K562 (cell line): Measurements from ENCODE around the gene RNF145. TPM values are rescaled to one million over a fixed set of nuclear protein-coding genes. Genes with fewer than 3 reads are reported as not detected.

Source experiments
- EP400 ChIP-seq: fragments of 450-650 bp; IDR thresholded peaks from 2 replicates; pipeline ENCODE4 v1.6.1; 2017; ENCODE audit warnings: antibody characterized with exemption, mild to moderate bottlenecking, moderate library complexity
- HIVEP1 ChIP-seq: fragments of 250-450 bp; sonication (Bioruptor Pico); IDR thresholded peaks from 2 replicates; pipeline ENCODE4 v1.4.0; 2020; ENCODE audit warnings: mild to moderate bottlenecking
- MEF2A ChIP-seq: IDR thresholded peaks from 2 replicates; pipeline ENCODE4 v1.6.1; 2011; ENCODE audit warnings: low read depth, mild to moderate bottlenecking, low read length, moderate library complexity; ENCODE audit not compliant: control insufficient read depth
- MTA1 ChIP-seq: fragments of 450-650 bp; IDR thresholded peaks from 2 replicates; pipeline ENCODE4 v1.6.1; 2017; ENCODE audit warnings: borderline replicate concordance
- NCOR1 ChIP-seq: fragments of 450-650 bp; IDR thresholded peaks from 2 replicates; pipeline ENCODE4 v1.6.1; 2016; ENCODE audit warnings: mild to moderate bottlenecking, moderate library complexity
- NELFE ChIP-seq: IDR thresholded peaks from 2 replicates; pipeline ENCODE4 v1.6.1; 2011; ENCODE audit warnings: mild to moderate bottlenecking; ENCODE audit not compliant: insufficient read depth, insufficient read length
- NONO ChIP-seq, 2 experiments: fragments of 200-400 bp in 1 of 2; fragments of 450-650 bp in 1 of 2; formaldehyde crosslinking in 1 of 2; IDR thresholded peaks; 2 replicates each; pipeline ENCODE4 v1.6.1; 2017; ENCODE audit warnings: low read depth in 2 of 2, mild to moderate bottlenecking in 2 of 2, moderate library complexity in 2 of 2, low read length in 1 of 2
- NRF1 ChIP-seq, 2 experiments: fragments of 450-650 bp; IDR thresholded peaks in 1 of 2; conservative IDR thresholded peaks in 1 of 2; 2 replicates each; pipeline ENCODE4 v1.6.1; 2014; ENCODE audit warnings: mild to moderate bottlenecking in 2 of 2
- PTRF ChIP-seq: fragments of 450-650 bp; IDR thresholded peaks from 2 replicates; pipeline ENCODE4 v1.6.1; 2016; ENCODE audit warnings: mild to moderate bottlenecking, missing genetic modification characterization, missing compliant biosample characterization
- SNRNP70 ChIP-seq: fragments of 200-400 bp; formaldehyde crosslinking; optimal IDR thresholded peaks from 2 replicates; pipeline ENCODE3; 2017; ENCODE audit warnings: low read depth, low read length
- ZNF347 ChIP-seq: fragments of 450-650 bp; formaldehyde crosslinking; IDR thresholded peaks from 2 replicates; pipeline ENCODE4 v1.4.0; 2020; ENCODE audit warnings: low read depth, mild to moderate bottlenecking, moderate library complexity
- ZSCAN29 ChIP-seq: fragments of 450-650 bp; IDR thresholded peaks from 2 replicates; pipeline ENCODE4 v1.6.1; 2017
- polyA plus RNA-seq, 8 experiments: library from polyadenylated mRNA; depleted of rRNA in 4 of 8; stranded (reverse) in 5 of 8; unstranded in 3 of 8; fragments of >200 nt; fragmentation: Nextera tagmentation in 2 of 8; fragmentation: Illumina TruSeq in 1 of 8; extraction: Ambion mirVana in 2 of 8; extraction: Trizol in 1 of 8; gene quantifications; 2 replicates each; pipeline versions ENCODE4 v1.2.1 to v1.2.3, GENCODE V29; 2011 to 2014; ENCODE audit warnings: inconsistent platforms in 1 of 8, missing spikeins in 1 of 8
- total RNA-seq, 7 experiments: library from RNA; depleted of rRNA in 6 of 7; stranded (reverse); fragments of >200 nt in 6 of 7; fragmentation: Illumina TruSeq in 2 of 7; extraction: Trizol in 2 of 7; gene quantifications; 2 replicates each; pipeline versions ENCODE4 v1.2.1 to v1.2.3, GENCODE V29; 2011 to 2021; ENCODE audit warnings: low replicate concordance in 1 of 7
- TF ChIP-seq, protein P1 (sequence below): IDR thresholded peaks from 2 replicates; pipeline ENCODE4 v1.6.1; 2011; ENCODE audit warnings: borderline replicate concordance, low read depth, mild to moderate bottlenecking, moderate library complexity, low read length; ENCODE audit not compliant: insufficient read depth, poor library complexity, severe bottlenecking
- TF ChIP-seq, protein P2 (sequence below), 2 experiments: IDR thresholded peaks; 2 replicates each; pipeline ENCODE4 v1.6.1; 2012; ENCODE audit warnings: improper control_type of control experiment in 2 of 2, low read depth in 2 of 2, low read length in 2 of 2, borderline replicate concordance in 1 of 2
- TF ChIP-seq, protein P3 (sequence below): fragments of 250-450 bp; sonication (Bioruptor Pico); IDR thresholded peaks from 2 replicates; pipeline ENCODE4 v1.4.0; 2020; ENCODE audit warnings: borderline replicate concordance
- TF ChIP-seq, protein P4 (sequence below): sonication (generic); formaldehyde crosslinking; IDR thresholded peaks from 2 replicates; pipeline ENCODE4 v1.8.1; 2023; ENCODE audit warnings: mild to moderate bottlenecking, missing genetic modification reagents, moderate library complexity
- TF ChIP-seq, protein P5 (sequence below), 3 experiments: fragments of 200-800 bp in 1 of 3; sonication (Bioruptor generic) in 1 of 3; sonication (generic) in 1 of 3; formaldehyde crosslinking in 1 of 3; IDR thresholded peaks; 2 replicates each; pipeline versions ENCODE4 v1.6.1 to v1.8.0; 2016 to 2022; ENCODE audit warnings: mild to moderate bottlenecking in 2 of 3, missing compliant biosample characterization in 2 of 3, missing genetic modification characterization in 2 of 3, missing genetic modification reagents in 1 of 3

RNF145 gene
- total and polyA plus RNA-seq, 9 of the 15 experiments (the other 6 are each of a cell fraction or from before 2014, with no cell fraction given), result 13.6 to 40.7 (median 25.4) TPM

DNA sequence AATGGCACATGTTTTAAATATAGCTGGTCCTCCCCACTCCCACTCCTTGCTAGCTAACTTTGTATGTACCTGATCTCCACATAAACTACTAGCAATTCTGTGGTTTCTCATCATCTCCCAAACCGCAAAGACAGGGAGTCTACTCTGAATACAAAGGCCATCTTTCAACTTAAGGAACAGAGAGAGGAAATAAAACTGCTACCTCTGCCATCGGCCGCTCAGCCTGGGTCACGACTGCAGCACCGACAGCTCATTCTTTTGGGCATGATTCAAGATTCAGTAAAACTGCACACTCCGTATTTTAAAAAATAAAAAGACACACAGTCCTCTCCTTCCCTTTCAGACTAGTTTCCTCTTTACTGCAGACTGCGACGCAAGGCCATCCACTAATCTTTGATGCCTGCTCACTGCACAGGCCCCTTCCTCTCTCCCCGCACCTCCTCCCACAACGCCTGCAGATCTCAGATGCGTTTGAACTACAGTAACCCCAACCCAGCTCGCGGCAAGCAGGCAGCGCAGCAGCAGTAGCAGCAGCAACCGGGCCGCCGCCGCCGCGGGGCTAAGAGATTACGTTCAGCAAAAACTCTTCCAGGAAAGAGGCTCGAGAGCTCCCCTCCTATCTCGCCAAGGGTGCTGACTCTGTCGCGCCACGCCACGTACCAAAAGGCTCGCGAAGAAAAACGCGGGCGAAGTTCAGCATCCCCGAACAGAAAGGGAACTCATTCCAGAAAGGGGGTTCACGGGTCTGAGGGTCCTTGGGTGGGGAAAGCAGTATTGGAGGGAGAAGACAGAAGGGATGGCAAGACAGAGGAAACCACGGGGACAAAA is 1.5 kb downstream of the RNF145 start (continued):
- TF ChIP-seq, protein P1, sequence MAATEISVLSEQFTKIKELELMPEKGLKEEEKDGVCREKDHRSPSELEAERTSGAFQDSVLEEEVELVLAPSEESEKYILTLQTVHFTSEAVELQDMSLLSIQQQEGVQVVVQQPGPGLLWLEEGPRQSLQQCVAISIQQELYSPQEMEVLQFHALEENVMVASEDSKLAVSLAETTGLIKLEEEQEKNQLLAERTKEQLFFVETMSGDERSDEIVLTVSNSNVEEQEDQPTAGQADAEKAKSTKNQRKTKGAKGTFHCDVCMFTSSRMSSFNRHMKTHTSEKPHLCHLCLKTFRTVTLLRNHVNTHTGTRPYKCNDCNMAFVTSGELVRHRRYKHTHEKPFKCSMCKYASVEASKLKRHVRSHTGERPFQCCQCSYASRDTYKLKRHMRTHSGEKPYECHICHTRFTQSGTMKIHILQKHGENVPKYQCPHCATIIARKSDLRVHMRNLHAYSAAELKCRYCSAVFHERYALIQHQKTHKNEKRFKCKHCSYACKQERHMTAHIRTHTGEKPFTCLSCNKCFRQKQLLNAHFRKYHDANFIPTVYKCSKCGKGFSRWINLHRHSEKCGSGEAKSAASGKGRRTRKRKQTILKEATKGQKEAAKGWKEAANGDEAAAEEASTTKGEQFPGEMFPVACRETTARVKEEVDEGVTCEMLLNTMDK, result no peak
- TF ChIP-seq MEF2A (0 out of 2 replicates have a peak, but pooled peaks have one; percentile 34), HIVEP1 (CRISPR knock-in tag) (no peak), NELFE (no peak), NRF1 (conservative IDR thresholded peaks at IDR 0.05 in 1 of 2, IDR thresholded peaks at IDR 0.05 in 1 of 2) (peak; percentile 79 to 82), NCOR1 (peak; percentile 96), NONO (IDR thresholded peaks at IDR 0.05; ENCODE audit: low read depth in 2 of 2, low read length in 1 of 2) (no peak), MTA1 (no peak), SNRNP70 (no peak), ZSCAN29 (0 out of 2 replicates have a peak, but pooled peaks have one; percentile 13), PTRF (tag) (no peak), ZNF347 (CRISPR knock-in tag) (no peak), EP400 (peak; percentile 78)
- TF ChIP-seq, protein P2, sequence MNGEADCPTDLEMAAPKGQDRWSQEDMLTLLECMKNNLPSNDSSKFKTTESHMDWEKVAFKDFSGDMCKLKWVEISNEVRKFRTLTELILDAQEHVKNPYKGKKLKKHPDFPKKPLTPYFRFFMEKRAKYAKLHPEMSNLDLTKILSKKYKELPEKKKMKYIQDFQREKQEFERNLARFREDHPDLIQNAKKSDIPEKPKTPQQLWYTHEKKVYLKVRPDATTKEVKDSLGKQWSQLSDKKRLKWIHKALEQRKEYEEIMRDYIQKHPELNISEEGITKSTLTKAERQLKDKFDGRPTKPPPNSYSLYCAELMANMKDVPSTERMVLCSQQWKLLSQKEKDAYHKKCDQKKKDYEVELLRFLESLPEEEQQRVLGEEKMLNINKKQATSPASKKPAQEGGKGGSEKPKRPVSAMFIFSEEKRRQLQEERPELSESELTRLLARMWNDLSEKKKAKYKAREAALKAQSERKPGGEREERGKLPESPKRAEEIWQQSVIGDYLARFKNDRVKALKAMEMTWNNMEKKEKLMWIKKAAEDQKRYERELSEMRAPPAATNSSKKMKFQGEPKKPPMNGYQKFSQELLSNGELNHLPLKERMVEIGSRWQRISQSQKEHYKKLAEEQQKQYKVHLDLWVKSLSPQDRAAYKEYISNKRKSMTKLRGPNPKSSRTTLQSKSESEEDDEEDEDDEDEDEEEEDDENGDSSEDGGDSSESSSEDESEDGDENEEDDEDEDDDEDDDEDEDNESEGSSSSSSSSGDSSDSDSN (IDR thresholded peaks at IDR 0.05; ENCODE audit: borderline replicate concordance in 1 of 2, low read depth in 2 of 2, low read length in 2 of 2), result peak; percentile 87 to 98; a peak in 3 of 4 replicates
- TF ChIP-seq, protein P3, sequence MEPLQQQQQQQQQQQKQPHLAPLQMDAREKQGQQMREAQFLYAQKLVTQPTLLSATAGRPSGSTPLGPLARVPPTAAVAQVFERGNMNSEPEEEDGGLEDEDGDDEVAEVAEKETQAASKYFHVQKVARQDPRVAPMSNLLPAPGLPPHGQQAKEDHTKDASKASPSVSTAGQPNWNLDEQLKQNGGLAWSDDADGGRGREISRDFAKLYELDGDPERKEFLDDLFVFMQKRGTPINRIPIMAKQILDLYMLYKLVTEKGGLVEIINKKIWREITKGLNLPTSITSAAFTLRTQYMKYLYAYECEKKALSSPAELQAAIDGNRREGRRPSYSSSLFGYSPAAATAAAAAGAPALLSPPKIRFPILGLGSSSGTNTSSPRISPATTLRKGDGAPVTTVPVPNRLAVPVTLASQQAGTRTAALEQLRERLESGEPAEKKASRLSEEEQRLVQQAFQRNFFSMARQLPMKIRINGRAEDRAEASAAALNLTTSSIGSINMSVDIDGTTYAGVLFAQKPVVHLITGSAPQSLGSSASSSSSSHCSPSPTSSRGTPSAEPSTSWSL, result no peak
- TF ChIP-seq, protein P4, sequence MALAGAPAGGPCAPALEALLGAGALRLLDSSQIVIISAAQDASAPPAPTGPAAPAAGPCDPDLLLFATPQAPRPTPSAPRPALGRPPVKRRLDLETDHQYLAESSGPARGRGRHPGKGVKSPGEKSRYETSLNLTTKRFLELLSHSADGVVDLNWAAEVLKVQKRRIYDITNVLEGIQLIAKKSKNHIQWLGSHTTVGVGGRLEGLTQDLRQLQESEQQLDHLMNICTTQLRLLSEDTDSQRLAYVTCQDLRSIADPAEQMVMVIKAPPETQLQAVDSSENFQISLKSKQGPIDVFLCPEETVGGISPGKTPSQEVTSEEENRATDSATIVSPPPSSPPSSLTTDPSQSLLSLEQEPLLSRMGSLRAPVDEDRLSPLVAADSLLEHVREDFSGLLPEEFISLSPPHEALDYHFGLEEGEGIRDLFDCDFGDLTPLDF (CRISPR knock-in tag), result no peak
- TF ChIP-seq, protein P5, sequence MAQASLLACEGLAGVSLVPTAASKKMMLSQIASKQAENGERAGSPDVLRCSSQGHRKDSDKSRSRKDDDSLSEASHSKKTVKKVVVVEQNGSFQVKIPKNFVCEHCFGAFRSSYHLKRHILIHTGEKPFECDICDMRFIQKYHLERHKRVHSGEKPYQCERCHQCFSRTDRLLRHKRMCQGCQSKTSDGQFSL (CRISPR knock-in tag; IDR thresholded peaks at IDR 0.05), result 0 out of 2 replicates have a peak, but pooled peaks have one; percentile 8
- TF ChIP-seq, protein P5 (tag; IDR thresholded peaks at IDR 0.05), result no peak
